ENCODE results near the gene FRMD1. TPM values are rescaled to one million over a fixed set of nuclear protein-coding genes. Genes with fewer than 3 reads are reported as not detected.

Gene FRMD1
- polyA plus RNA-seq, 3 donors, result not detected

DNA sequence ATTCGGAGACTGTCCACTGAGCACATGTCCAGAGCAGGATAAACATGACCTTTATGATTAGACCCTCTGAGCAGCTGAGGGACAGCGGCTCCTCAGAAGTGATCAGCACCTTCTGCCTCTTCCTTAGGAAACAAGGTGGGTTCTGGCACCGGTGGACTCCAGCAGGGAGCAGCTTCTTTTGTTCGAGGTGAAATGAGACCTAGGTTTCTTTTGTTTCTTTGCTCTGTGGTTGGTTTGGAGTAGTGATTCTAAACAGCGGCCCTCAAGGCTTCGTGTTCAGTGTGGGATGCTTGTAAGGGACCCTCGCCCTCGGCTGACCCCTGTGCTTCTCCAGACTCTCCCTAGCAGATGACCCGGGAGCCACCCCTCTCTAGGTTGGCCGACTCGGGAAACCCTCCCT, 14.6 kb upstream of the FRMD1 start:
- Histone ChIP-seq H3K79me2 (ENCODE audit: insufficient read depth, low read length) (no peaks in the 10 kb centered on the region), H3K4me2 (replicated peaks; ENCODE audit: extremely low read depth, low read length, poor library complexity, severe bottlenecking) (no peak overlapping the region), H3K27ac (ENCODE audit: low read depth in 1 of 2, low read length in 2 of 2) (no peak overlapping the region), H3K4me1 (ENCODE audit: control insufficient read depth in 1 of 2, insufficient read depth in 2 of 2, low read length in 2 of 2) (no peaks in the 10 kb centered on the region), H3K9me3 (replicated peaks in 1 of 2; ENCODE audit: control insufficient read depth in 1 of 2, insufficient read depth in 1 of 2, low read length in 2 of 2) (peaks cover 0 to 10% of the 10 kb centered on the region in 2 donors), H3K9ac (ENCODE audit: insufficient read depth, low read length, poor library complexity, severe bottlenecking) (no peak overlapping the region), H2AFZ (ENCODE audit: insufficient read depth, low read depth, low read length, poor library complexity, severe bottlenecking) (no peak overlapping the region), H4K20me1 (ENCODE audit: insufficient read depth, low read length) (no peaks in the 10 kb centered on the region), H3K27me3 (ENCODE audit: control insufficient read depth in 2 of 2, insufficient read depth in 2 of 2, low read length in 2 of 2) (no peaks in the 10 kb centered on the region), H3K36me3 (replicated peaks in 1 of 2; ENCODE audit: control insufficient read depth in 1 of 2, insufficient read depth in 2 of 2, low read length in 2 of 2) (no peaks in the 10 kb centered on the region), H3K4me3 (replicated peaks in 1 of 3; ENCODE audit: low read depth in 2 of 3, low read length in 3 of 3) (no peak overlapping the region)
- WGBS (ENCODE audit: insufficient coverage), result 89% methylated on average over 9 of the region's 11 CpGs
- intact Hi-C loops (cut with micrococcal nuclease), result no loop called here
- H3K27me3 Mint-ChIP-seq (ENCODE audit: low read depth in 3 of 3), result peaks cover 2 to 7% (median 2%) of the 10 kb centered on the region in 3 donors
- H3K36me3 Mint-ChIP-seq, result no peaks in the 10 kb centered on the region
- TF ChIP-seq, protein P1, sequence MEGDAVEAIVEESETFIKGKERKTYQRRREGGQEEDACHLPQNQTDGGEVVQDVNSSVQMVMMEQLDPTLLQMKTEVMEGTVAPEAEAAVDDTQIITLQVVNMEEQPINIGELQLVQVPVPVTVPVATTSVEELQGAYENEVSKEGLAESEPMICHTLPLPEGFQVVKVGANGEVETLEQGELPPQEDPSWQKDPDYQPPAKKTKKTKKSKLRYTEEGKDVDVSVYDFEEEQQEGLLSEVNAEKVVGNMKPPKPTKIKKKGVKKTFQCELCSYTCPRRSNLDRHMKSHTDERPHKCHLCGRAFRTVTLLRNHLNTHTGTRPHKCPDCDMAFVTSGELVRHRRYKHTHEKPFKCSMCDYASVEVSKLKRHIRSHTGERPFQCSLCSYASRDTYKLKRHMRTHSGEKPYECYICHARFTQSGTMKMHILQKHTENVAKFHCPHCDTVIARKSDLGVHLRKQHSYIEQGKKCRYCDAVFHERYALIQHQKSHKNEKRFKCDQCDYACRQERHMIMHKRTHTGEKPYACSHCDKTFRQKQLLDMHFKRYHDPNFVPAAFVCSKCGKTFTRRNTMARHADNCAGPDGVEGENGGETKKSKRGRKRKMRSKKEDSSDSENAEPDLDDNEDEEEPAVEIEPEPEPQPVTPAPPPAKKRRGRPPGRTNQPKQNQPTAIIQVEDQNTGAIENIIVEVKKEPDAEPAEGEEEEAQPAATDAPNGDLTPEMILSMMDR (IDR thresholded peaks at IDR 0.05), result no peak
- no peaks in the 10 kb centered on the region for H3K4me1 Mint-ChIP-seq
- peaks cover 0 to 11% (median 3%) of the 10 kb centered on the region in 7 donors for H3K9me3 Mint-ChIP-seq
- H3K27ac Mint-ChIP-seq, result no peak overlapping the region
- DNase-seq, result no peak
- H3K4me3 Mint-ChIP-seq, result no peak overlapping the region

DNA sequence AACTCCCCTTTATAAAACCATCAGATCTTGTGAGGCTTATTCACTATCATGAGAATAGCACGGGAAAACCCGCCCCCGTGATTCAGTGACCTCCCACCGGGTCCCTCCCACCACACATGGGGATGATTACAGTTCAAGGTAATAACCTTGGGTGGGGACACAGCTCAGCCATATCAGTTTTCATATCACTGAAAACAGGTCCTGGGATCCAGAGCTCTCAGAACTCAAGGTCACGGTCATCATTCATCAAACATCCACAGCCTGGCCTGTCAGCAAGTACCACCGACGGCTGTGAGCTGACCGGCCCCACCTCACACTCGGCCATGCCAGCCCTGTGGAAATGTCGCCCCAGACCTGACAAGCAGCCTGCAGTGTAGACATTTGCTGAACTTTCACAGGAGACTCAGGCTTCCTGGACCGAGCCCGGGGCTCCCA, 14.1 kb upstream of the FRMD1 start:
- WGBS (ENCODE audit: insufficient coverage), result 87% methylated on average over 11 of the region's 12 CpGs
- Histone ChIP-seq H3K4me2 (replicated peaks; ENCODE audit: extremely low read depth, low read length, poor library complexity, severe bottlenecking) (no peak overlapping the region), H3K27me3 (ENCODE audit: control insufficient read depth in 2 of 2, insufficient read depth in 2 of 2, low read length in 2 of 2) (no peaks in the 10 kb centered on the region), H3K9ac (ENCODE audit: insufficient read depth, low read length, poor library complexity, severe bottlenecking) (no peak overlapping the region), H3K27ac (ENCODE audit: low read depth in 1 of 2, low read length in 2 of 2) (no peak overlapping the region), H4K20me1 (ENCODE audit: insufficient read depth, low read length) (no peaks in the 10 kb centered on the region), H2AFZ (ENCODE audit: insufficient read depth, low read depth, low read length, poor library complexity, severe bottlenecking) (no peak overlapping the region), H3K9me3 (replicated peaks in 1 of 2; ENCODE audit: control insufficient read depth in 1 of 2, insufficient read depth in 1 of 2, low read length in 2 of 2) (peaks cover 0 to 10% of the 10 kb centered on the region in 2 donors), H3K4me3 (replicated peaks in 1 of 3; ENCODE audit: low read depth in 2 of 3, low read length in 3 of 3) (no peak overlapping the region), H3K36me3 (replicated peaks in 1 of 2; ENCODE audit: control insufficient read depth in 1 of 2, insufficient read depth in 2 of 2, low read length in 2 of 2) (no peaks in the 10 kb centered on the region), H3K79me2 (ENCODE audit: insufficient read depth, low read length) (no peaks in the 10 kb centered on the region), H3K4me1 (ENCODE audit: control insufficient read depth in 1 of 2, insufficient read depth in 2 of 2, low read length in 2 of 2) (no peaks in the 10 kb centered on the region)
- intact Hi-C loops (cut with micrococcal nuclease), result no loop called here
- DNase-seq, result no peak
- H3K36me3 Mint-ChIP-seq, result no peaks in the 10 kb centered on the region
- TF ChIP-seq, protein P1 (IDR thresholded peaks at IDR 0.05), result no peak
- no peak overlapping the region for H3K27ac Mint-ChIP-seq
- peaks cover 2 to 7% (median 2%) of the 10 kb centered on the region in 3 donors for H3K27me3 Mint-ChIP-seq (ENCODE audit: low read depth in 3 of 3)
- no peaks in the 10 kb centered on the region for H3K4me1 Mint-ChIP-seq
- peaks cover 0 to 11% (median 3%) of the 10 kb centered on the region in 7 donors for H3K9me3 Mint-ChIP-seq
- no peak overlapping the region for H3K4me3 Mint-ChIP-seq

Data from CD14-positive monocyte (primary cell).